ENCODE results near the gene CBX2.

DNA sequence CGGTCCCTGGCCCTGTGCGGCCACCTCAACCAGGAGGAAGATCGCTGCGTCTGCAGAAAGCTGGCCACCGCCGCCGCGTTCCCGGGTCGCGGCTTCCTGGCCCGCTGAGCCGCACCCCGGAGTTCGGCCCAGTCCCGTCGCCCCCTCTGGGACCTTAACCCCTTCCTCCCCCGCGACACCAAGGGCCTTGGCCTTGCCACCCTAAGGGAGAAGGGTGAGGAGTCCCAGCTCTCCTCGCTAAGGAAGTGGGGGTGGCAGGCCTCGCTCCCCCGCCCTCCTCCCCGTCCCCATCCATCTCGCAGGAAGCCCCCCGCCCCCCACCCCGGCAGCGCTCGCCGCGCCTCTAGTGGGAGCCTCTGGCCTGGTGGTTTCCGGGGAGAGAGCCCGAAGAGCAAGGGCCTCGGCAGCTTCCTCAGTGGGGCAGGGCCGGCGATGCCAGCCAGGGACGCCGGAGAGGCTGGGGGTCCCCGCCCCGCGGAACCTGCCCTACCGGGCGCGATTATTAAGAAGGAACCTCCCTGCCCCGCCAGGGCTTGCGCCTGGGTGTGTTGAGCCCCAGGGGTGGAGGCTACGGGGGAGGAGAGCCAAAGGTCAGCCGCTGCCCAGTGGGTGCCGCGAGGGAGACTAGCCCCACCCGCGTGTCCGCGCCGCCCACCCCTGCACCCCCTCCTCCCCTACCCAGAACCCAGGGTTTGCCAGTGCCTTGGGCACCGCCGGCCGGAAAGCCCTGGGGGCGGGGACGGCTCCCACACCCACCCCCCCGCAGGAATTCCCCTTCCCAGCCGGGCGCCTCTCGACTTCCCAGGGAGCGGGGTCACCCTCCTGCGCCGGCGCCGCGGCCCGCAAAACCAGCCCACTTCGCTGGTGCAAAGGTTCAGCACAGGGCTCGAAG lies 54.5 kb downstream of the CBX2 start:
- no peak for TF ChIP-seq POLR2AphosphoS5 (IDR thresholded peaks at IDR 0.05; ENCODE audit: low read depth, low read length)
- no peak for TF ChIP-seq SIN3A (IDR thresholded peaks at IDR 0.05; ENCODE audit: borderline replicate concordance, insufficient read depth, low read length)
- TF ChIP-seq TAF1 (IDR thresholded peaks at IDR 0.05; ENCODE audit: borderline replicate concordance, insufficient read depth, low read length), result no peak
